HEK293 (cell line): Measurements from ENCODE around the gene RPAP3.
A peak's percentile ranks its signal among the peaks of the same experiment; 100 is the strongest.

Experiments
- CTCF ChIA-PET: fragments of 350-600 bp; formaldehyde crosslinking; extraction: SDS; loops from one replicate; lab custom pipeline; 2021; ENCODE audit warnings: antibody characterized with exemption; lab: Yijun Ruan, JAX
- POLR2A ChIA-PET: fragments of 300-600 bp; formaldehyde crosslinking; extraction: SDS; loops from one replicate; lab custom pipeline; 2020; ENCODE audit warnings: antibody characterized with exemption, inconsistent platforms; lab: Yijun Ruan, JAX
- H3K27ac ChIP-seq: fragments of 200-500 bp; sonication (Bioruptor generic); 2 replicates; pipeline ENCODE4 v1.5.1; 2014; ENCODE audit warnings: low read depth, low read length, control low read depth, inconsistent platforms; ENCODE audit errors: extremely low read depth
- H3K36me3 ChIP-seq, 2 experiments: fragments of 200-500 bp in 1 of 2; sonication (Bioruptor generic) in 1 of 2; 1 replicate in 1 of 2; 2 replicates in 1 of 2; pipeline ENCODE4 v1.5.1; 2014 to 2017; ENCODE audit warnings: inconsistent platforms in 2 of 2, low read length in 2 of 2; ENCODE audit not compliant: control insufficient read depth in 2 of 2, insufficient read depth in 1 of 2
- H3K4me1 ChIP-seq: fragments of 200-500 bp; sonication (Bioruptor generic); 2 replicates; pipeline ENCODE4 v1.5.1; 2014; ENCODE audit warnings: mild to moderate bottlenecking, low read length, inconsistent platforms; ENCODE audit not compliant: control insufficient read depth, insufficient read depth
- H3K4me3 ChIP-seq: 2 replicates; pipeline ENCODE4 v1.5.1; 2011; ENCODE audit warnings: low read depth, mild to moderate bottlenecking, control low read depth, low read length, moderate library complexity
- H3K9me3 ChIP-seq: fragments of 200-500 bp; sonication (Bioruptor generic); 2 replicates; pipeline ENCODE4 v1.5.1; 2014; ENCODE audit warnings: low read depth, low read length, inconsistent platforms; ENCODE audit not compliant: control insufficient read depth, insufficient read depth
- GLIS1 ChIP-seq: fragments of 450-650 bp; formaldehyde crosslinking; IDR thresholded peaks from 2 replicates; pipeline ENCODE4 v1.5.1; 2016; ENCODE audit warnings: missing biosample characterization, missing genetic modification characterization
- IKZF3 ChIP-seq: fragments of 450-650 bp; IDR thresholded peaks from 2 replicates; pipeline ENCODE4 v1.5.0; 2018; ENCODE audit warnings: missing biosample characterization, mild to moderate bottlenecking, missing genetic modification characterization, moderate library complexity
- KLF17 ChIP-seq: fragments of 450-650 bp; formaldehyde crosslinking; IDR thresholded peaks from 2 replicates; pipeline ENCODE4 v1.5.1; 2016; ENCODE audit warnings: missing biosample characterization, missing genetic modification characterization
- KLF9 ChIP-seq: fragments of 450-650 bp; formaldehyde crosslinking; IDR thresholded peaks from 2 replicates; pipeline ENCODE4 v1.5.1; 2016; ENCODE audit warnings: missing biosample characterization, missing genetic modification characterization, low read depth
- MZF1 ChIP-seq: fragments of 450-650 bp; formaldehyde crosslinking; IDR thresholded peaks from 2 replicates; pipeline ENCODE4 v1.5.1; 2017; ENCODE audit warnings: missing biosample characterization, missing genetic modification characterization, borderline replicate concordance
- SALL2 ChIP-seq: fragments of 450-650 bp; formaldehyde crosslinking; IDR thresholded peaks from 2 replicates; pipeline ENCODE4 v1.5.0; 2017; ENCODE audit warnings: missing biosample characterization, mild to moderate bottlenecking, missing genetic modification characterization, borderline replicate concordance
- SCRT1 ChIP-seq: fragments of 450-650 bp; formaldehyde crosslinking; IDR thresholded peaks from 2 replicates; pipeline ENCODE4 v1.5.1; 2016; ENCODE audit warnings: missing biosample characterization, missing genetic modification characterization, borderline replicate concordance
- WT1 ChIP-seq: fragments of 450-650 bp; formaldehyde crosslinking; IDR thresholded peaks from 2 replicates; pipeline ENCODE4 v1.5.1; 2016; ENCODE audit warnings: missing biosample characterization, missing genetic modification characterization
- ZBTB8A ChIP-seq: fragments of 450-650 bp; formaldehyde crosslinking; IDR thresholded peaks from 2 replicates; pipeline ENCODE4 v1.5.1; 2016; ENCODE audit warnings: missing biosample characterization, missing genetic modification characterization
- ZNF10 ChIP-seq: fragments of 450-650 bp; formaldehyde crosslinking; IDR thresholded peaks from 2 replicates; pipeline ENCODE4 v1.5.1; 2017; ENCODE audit warnings: missing biosample characterization, missing genetic modification characterization
- ZNF132 ChIP-seq: fragments of 450-650 bp; formaldehyde crosslinking; IDR thresholded peaks from 2 replicates; pipeline ENCODE4 v1.5.1; 2017; ENCODE audit warnings: missing biosample characterization, missing genetic modification characterization, borderline replicate concordance
- ZNF18 ChIP-seq: fragments of 450-650 bp; formaldehyde crosslinking; IDR thresholded peaks from 2 replicates; pipeline ENCODE4 v1.5.1; 2016; ENCODE audit warnings: missing biosample characterization, missing genetic modification characterization
- ZNF221 ChIP-seq: fragments of 450-650 bp; formaldehyde crosslinking; IDR thresholded peaks from 2 replicates; pipeline ENCODE4 v1.5.1; 2017; ENCODE audit warnings: missing biosample characterization, missing genetic modification characterization, borderline replicate concordance
- ZNF223 ChIP-seq: fragments of 450-650 bp; formaldehyde crosslinking; IDR thresholded peaks from 2 replicates; pipeline ENCODE4 v1.5.1; 2016; ENCODE audit warnings: missing biosample characterization, missing genetic modification characterization
- ZNF24 ChIP-seq: fragments of 450-650 bp; formaldehyde crosslinking; IDR thresholded peaks from 2 replicates; pipeline ENCODE4 v1.5.1; 2016; ENCODE audit warnings: missing biosample characterization, missing genetic modification characterization
- ZNF26 ChIP-seq: fragments of 450-650 bp; formaldehyde crosslinking; IDR thresholded peaks from 2 replicates; pipeline ENCODE4 v1.5.1; 2016; ENCODE audit warnings: missing biosample characterization, missing genetic modification characterization
- ZNF549 ChIP-seq: fragments of 450-650 bp; IDR thresholded peaks from 2 replicates; pipeline ENCODE4 v1.5.1; 2018; ENCODE audit warnings: missing biosample characterization, missing genetic modification characterization, mild to moderate bottlenecking, inconsistent platforms, moderate library complexity
- ZNF596 ChIP-seq: fragments of 450-650 bp; IDR thresholded peaks from 2 replicates; pipeline ENCODE4 v1.5.0; 2018; ENCODE audit warnings: missing biosample characterization, mild to moderate bottlenecking, missing genetic modification characterization, moderate library complexity
- ZNF610 ChIP-seq: fragments of 450-650 bp; formaldehyde crosslinking; IDR thresholded peaks from 2 replicates; pipeline ENCODE4 v1.5.1; 2016; ENCODE audit warnings: missing biosample characterization, missing genetic modification characterization, borderline replicate concordance
- ZNF629 ChIP-seq: fragments of 450-650 bp; formaldehyde crosslinking; IDR thresholded peaks from 2 replicates; pipeline ENCODE4 v1.5.1; 2017; ENCODE audit warnings: missing biosample characterization, missing genetic modification characterization
- ZNF654 ChIP-seq: fragments of 450-650 bp; formaldehyde crosslinking; IDR thresholded peaks from 2 replicates; pipeline ENCODE4 v1.5.1; 2016; ENCODE audit warnings: low read depth, missing biosample characterization, missing genetic modification characterization
- ZNF660 ChIP-seq: fragments of 450-650 bp; IDR thresholded peaks from 2 replicates; pipeline ENCODE4 v1.5.1; 2018; ENCODE audit warnings: missing biosample characterization, mild to moderate bottlenecking, missing genetic modification characterization
- ZNF701 ChIP-seq: fragments of 450-650 bp; formaldehyde crosslinking; IDR thresholded peaks from 2 replicates; pipeline ENCODE4 v1.5.1; 2016; ENCODE audit warnings: missing biosample characterization, missing genetic modification characterization
- ZNF747 ChIP-seq: fragments of 450-650 bp; formaldehyde crosslinking; IDR thresholded peaks from 2 replicates; pipeline ENCODE4 v1.5.1; 2016; ENCODE audit warnings: missing biosample characterization, missing genetic modification characterization
- ZNF768 ChIP-seq: fragments of 450-650 bp; formaldehyde crosslinking; IDR thresholded peaks from 2 replicates; pipeline ENCODE4 v1.5.1; 2018; ENCODE audit warnings: missing biosample characterization, mild to moderate bottlenecking, missing genetic modification characterization
- ZSCAN18 ChIP-seq: fragments of 450-650 bp; formaldehyde crosslinking; IDR thresholded peaks from 2 replicates; pipeline ENCODE4 v1.5.1; 2016; ENCODE audit warnings: missing biosample characterization, missing genetic modification characterization
- ZSCAN23 ChIP-seq: fragments of 450-650 bp; formaldehyde crosslinking; IDR thresholded peaks from 2 replicates; pipeline ENCODE4 v1.5.1; 2016; ENCODE audit warnings: missing biosample characterization, missing genetic modification characterization

The RPAP3 gene

GRCh38 chr12:47744005-47744651 lies 38.3 kb upstream of the RPAP3 start (continued):
- TF ChIP-seq ZNF768 (tag by site-specific recombination) (peak; percentile 87; the same call in 1 of the 2 replicates), ZNF549 (tag by site-specific recombination) (no peak), ZNF701 (no peak), WT1 (tag by site-specific recombination) (no peak), ZNF596 (tag by site-specific recombination) (no peak), ZNF26 (tag by site-specific recombination) (no peak)

GRCh38 chr12:47743311-47743860 lies 37.6 kb upstream of the RPAP3 start:
- CTCF ChIA-PET: interaction anchor here (0.7 to 13.5 kb wide), 28 partner anchors 14 to 439 kb away, joined by 3 to 784 read pairs (median 5); partner anchors contain the start of genes ENDOU, HDAC7, RAPGEF3 and SLC48A1
- H3K4me3 ChIP-seq: no peak overlapping the region
- TF ChIP-seq ZNF747 (tag by site-specific recombination): no peak
- TF ChIP-seq GLIS1: 0 out of 2 replicates have a peak, but pooled peaks have one; percentile 3
- no peak for TF ChIP-seq ZNF629 (tag by site-specific recombination)
- no peak for TF ChIP-seq ZSCAN18 (tag by site-specific recombination)
- no peak for TF ChIP-seq ZNF223 (tag by site-specific recombination)
- TF ChIP-seq ZNF18 (tag by site-specific recombination): no peak
- no peak for TF ChIP-seq KLF9 (tag by site-specific recombination)
- TF ChIP-seq, all 188 proteins: peak for 1
- Histone ChIP-seq H3K27ac (no peak overlapping the region), H3K4me1 (no peaks in the 10 kb centered on the region), H3K36me3 (no peaks in the 10 kb centered on the region), H3K9me3 (no peaks in the 10 kb centered on the region)
- POLR2A ChIA-PET: interaction anchor here (1.0 to 4.0 kb wide), 6 partner anchors 24 to 162 kb away, joined by 3 to 34 read pairs (median 4); partner anchors contain the start of gene VDR

GRCh38 chr12:47742253-47742825 lies 36.5 kb upstream of the RPAP3 start:
- H3K4me1 ChIP-seq: no peaks in the 10 kb centered on the region
- no peak overlapping the region for H3K4me3 ChIP-seq
- H3K9me3 ChIP-seq: no peaks in the 10 kb centered on the region
- no peaks in the 10 kb centered on the region for H3K36me3 ChIP-seq
- CTCF ChIA-PET: interaction anchor here (0.6 to 13.5 kb wide), 48 partner anchors 15 to 876 kb away, joined by 3 to 784 read pairs (median 4); partner anchors contain the start of genes ENDOU, HDAC7, RAPGEF3 and SLC48A1
- H3K27ac ChIP-seq: no peak overlapping the region
- POLR2A ChIA-PET: interaction anchor here (1.0 to 4.0 kb wide), 4 partner anchors 25 to 96 kb away, joined by 3 to 34 read pairs (median 6); no protein-coding TSS in a partner anchor
- TF ChIP-seq ZNF24 (tag by site-specific recombination): no peak
- no peak for TF ChIP-seq ZNF10 (tag by site-specific recombination)
- TF ChIP-seq ZNF654 (tag by site-specific recombination): peak; percentile 85
- TF ChIP-seq ZBTB8A: peak; percentile 32; the same call in 1 of the 2 replicates
- no peak for TF ChIP-seq ZNF221 (tag by site-specific recombination)
- TF ChIP-seq MZF1 (tag by site-specific recombination): peak; percentile 84; the same call in 1 of the 2 replicates
- TF ChIP-seq ZSCAN23 (tag by site-specific recombination): peak; percentile 68; the same call in 1 of the 2 replicates
- TF ChIP-seq KLF17: no peak
- TF ChIP-seq ZNF660 (tag by site-specific recombination): peak; percentile 42; the same call in 1 of the 2 replicates
- TF ChIP-seq SALL2: no peak
- 0 out of 2 replicates have a peak, but pooled peaks have one; percentile 38 for TF ChIP-seq IKZF3 (tag by site-specific recombination)
- no peak for TF ChIP-seq SCRT1 (tag by site-specific recombination)
- no peak for TF ChIP-seq ZNF610 (tag by site-specific recombination)
- TF ChIP-seq ZNF132: no peak
